ENCODE results near the gene ABCG8. TPM values are rescaled to one million over a fixed set of nuclear protein-coding genes. Genes with fewer than 3 reads are reported as not detected.
A peak's percentile ranks its signal among the peaks of the same experiment; 100 is the strongest.

Gene ABCG8
- not detected in 2 replicates for total RNA-seq (2011; cell fraction: chromatin; rRNA removed; ENCODE audit: low replicate concordance)
- not detected in 2 replicates for total RNA-seq (2011; cell fraction: nucleolus; rRNA removed)
- not detected in 2 replicates for total RNA-seq (2011; cell fraction: nucleoplasm; rRNA removed)
- total RNA-seq (2014; rRNA removed): not detected in 2 replicates
- not detected in 2 replicates for total RNA-seq (2014; rRNA removed; fragmentation: Illumina TruSeq; extraction: Trizol)
- total RNA-seq (2015; rRNA removed; fragmentation: Illumina TruSeq; extraction: Trizol): not detected in 2 replicates
- total RNA-seq (2021): not detected in 2 replicates
- polyA plus RNA-seq (2011; rRNA removed): not detected in 2 replicates
- not detected in 2 replicates for polyA plus RNA-seq (2011; cell fraction: cytosol; rRNA removed)
- polyA plus RNA-seq (2011; cell fraction: nucleus; rRNA removed): not detected in 2 replicates
- 0.01 TPM in 1 of 2 replicates, not detected in the other for polyA plus RNA-seq (2012)
- polyA plus RNA-seq (2014; fragmentation: Illumina TruSeq; extraction: Trizol): not detected in 2 replicates
- polyA plus RNA-seq (2014; fragmentation: Nextera tagmentation; extraction: Ambion mirVana): not detected
- not detected in 2 replicates for polyA plus RNA-seq (2014; rRNA removed)
- polyA minus RNA-seq (2011; rRNA and poly(A)+ RNA removed): not detected in 2 replicates
- polyA minus RNA-seq (2011; cell fraction: cytosol; rRNA and poly(A)+ RNA removed): not detected in 2 replicates
- polyA minus RNA-seq (2011; cell fraction: nucleus; rRNA and poly(A)+ RNA removed): not detected in 2 replicates
- Bru-seq, nascent RNA: percentile 2 among the genes with signal in this experiment
- not detected for BruChase-seq, experiment 1, labeled RNA remaining after a 2-hour chase
- not detected for BruChase-seq, experiment 2, labeled RNA remaining after a 6-hour chase
- long read RNA-seq, experiment 1, partial matches to known transcripts: 0 of 1 reads
- long read RNA-seq, experiment 1, other reads (novel, unspliced or antisense): 1 of 1 reads
- long read RNA-seq, experiment 2: 0 reads
- long read RNA-seq, experiment 3: 0 reads

- TF ChIP-seq GABPA (tag; conservative IDR thresholded peaks at IDR 0.05; ENCODE audit: low read depth): no peak
- TF ChIP-seq KLF16 (IDR thresholded peaks at IDR 0.05): no peak
- TF ChIP-seq HMBOX1 (IDR thresholded peaks at IDR 0.05): no peak
- TF ChIP-seq ZNF561 (CRISPR knock-in tag; conservative IDR thresholded peaks at IDR 0.05): no peak
- no peak for TF ChIP-seq MTA1 (IDR thresholded peaks at IDR 0.05; ENCODE audit: borderline replicate concordance)
- TF ChIP-seq ZNF668 (CRISPR knock-in tag; IDR thresholded peaks at IDR 0.05): no peak
- TF ChIP-seq ZNF274 (IDR thresholded peaks at IDR 0.05; ENCODE audit: borderline replicate concordance, low read depth, low read length): no peak
- TF ChIP-seq LEF1 (IDR thresholded peaks at IDR 0.05): no peak
- TF ChIP-seq MXD1 (CRISPR knock-in tag; IDR thresholded peaks at IDR 0.05; ENCODE audit: borderline replicate concordance, poor library complexity, severe bottlenecking): no peak
- no peak for TF ChIP-seq SIRT6 (IDR thresholded peaks at IDR 0.05; ENCODE audit: low read depth, low read length)
- TF ChIP-seq ZNF165 (CRISPR knock-in tag; IDR thresholded peaks at IDR 0.05; ENCODE audit: borderline replicate concordance): no peak
- no peak for TF ChIP-seq FOS (IDR thresholded peaks at IDR 0.05; ENCODE audit: extremely low read depth, insufficient read length)
- Histone ChIP-seq H3K4me1 (replicated peaks in 1 of 2; ENCODE audit: control insufficient read depth in 2 of 2, insufficient read depth in 2 of 2, low read length in 2 of 2) (peaks cover 2 to 10% of the 10 kb centered on the region in 2 experiments; a peak in 3 of 5 replicates), H3K4me2 (ENCODE audit: insufficient read depth, low read length) (no peak within 1 kb of the TSS), H3K36me3 (ENCODE audit: control insufficient read depth, insufficient read depth, low read length) (no peaks in the 10 kb centered on the region), H3K9me1 (ENCODE audit: control insufficient read depth, insufficient read depth, low read length) (no peaks in the 10 kb centered on the region), H3K9ac (ENCODE audit: insufficient read depth in 1 of 2, low read depth in 2 of 2, low read length in 2 of 2) (peak within 1 kb of the TSS in 1 of 2 experiments; percentile 33; a peak in 1 of 4 replicates), H3K9me3 (replicated peaks; ENCODE audit: control insufficient read depth, insufficient read depth, low read depth, low read length) (no peaks in the 10 kb centered on the region), H4K20me1 (replicated peaks; ENCODE audit: control insufficient read depth, insufficient read depth, low read length) (no peaks in the 10 kb centered on the region), H3K4me3 (no peak within 1 kb of the TSS), H3K27me3 (ENCODE audit: control insufficient read depth in 2 of 2, insufficient read depth in 2 of 2, low read length in 2 of 2) (peaks cover 36 to 54% of the 10 kb centered on the region in 2 experiments), H3K79me2 (ENCODE audit: control insufficient read depth, insufficient read depth, low read length) (no peaks in the 10 kb centered on the region), H3K27ac (ENCODE audit: extremely low read depth, low read depth, low read length) (no peak within 1 kb of the TSS), H2AFZ (ENCODE audit: low read depth, low read length) (no peak within 1 kb of the TSS)
- 22% methylated on average over 20 of the region's 20 CpGs for WGBS (ENCODE audit: insufficient coverage, low coverage, missing lambda C conversion rate)
- ATAC-seq (peak; percentile 35), FAIRE-seq (no peak), DNase-seq (ENCODE audit: extremely low read depth in 1 of 4, low spot score in 3 of 4) (no peak)
- ChIA-PET POLR2A (interaction anchor here (0.6 kb wide), 1 partner anchor 1028 kb away, joined by 5 read pairs; no protein-coding TSS in a partner anchor), CTCF (ENCODE audit: low intra/inter-chr PET ratio) (no interaction called here)
- intact Hi-C loops (cut with micrococcal nuclease): no loop called here
- in situ Hi-C loops (cut with MboI): no loop called here
- BruUV-seq (replicated peaks): no TSS peak
Measured at GRCh38 chr2:43838560-43839267, at the start of gene ABCG8, which contains the start of gene ABCG5. ABCG8 (plus strand) TSS chr2:43838971; CDS start chr2:43839054, 83 bp downstream. ABCG5 (minus strand) TSS chr2:43838839; CDS start chr2:43838679, 160 bp downstream.

Data from K562 (cell line).